Measurements from ENCODE around the gene TAF11L9.
"Not testable (repeated sequence)": the region's sequence is repeated elsewhere in the genome, so short reads cannot be mapped to it uniquely, and the experiment has no call there.

Gene TAF11L9

GRCh38 chr5:17620627-17621026 lies 26.4 kb upstream of the TAF11L9 start:
- no peak overlapping the region for H3K18ac ChIP-seq (ENCODE audit: low read length)
- H2BK5ac ChIP-seq (ENCODE audit: low read depth, low read length, poor library complexity): no peak overlapping the region
- no peak overlapping the region for H2BK12ac ChIP-seq (ENCODE audit: low read length)
- no peak overlapping the region for H3K9ac ChIP-seq (ENCODE audit: low read length)
- no peak overlapping the region for H3K4ac ChIP-seq (ENCODE audit: low read depth, low read length)
- no peak overlapping the region for H2AK5ac ChIP-seq (ENCODE audit: low read length)
- H4K12ac ChIP-seq (ENCODE audit: low read depth, low read length): no peak overlapping the region
- no peak overlapping the region for H3K4me2 ChIP-seq (ENCODE audit: low read length)
- no peaks in the 10 kb centered on the region for H3K4me1 ChIP-seq (ENCODE audit: control insufficient read depth in 1 of 2, insufficient read depth in 2 of 2, low read length in 2 of 2)
- no peak overlapping the region for H3K14ac ChIP-seq (ENCODE audit: low read length)
- H3K27me3 ChIP-seq (ENCODE audit: insufficient read depth, low read length): no peaks in the 10 kb centered on the region
- WGBS (ENCODE audit: extremely low coverage, insufficient coverage, insufficient read length): no CpG with 5 or more reads among the region's 17 CpGs
- H3K27ac ChIP-seq (ENCODE audit: low read depth, low read length): no peak overlapping the region
- H4K91ac ChIP-seq (ENCODE audit: low read depth, low read length): no peak overlapping the region
- no peaks in the 10 kb centered on the region for H3K79me2 ChIP-seq (ENCODE audit: control insufficient read depth, insufficient read depth, low read length, poor library complexity)
- H3K23ac ChIP-seq (ENCODE audit: low read length): no peak overlapping the region
- no peak for DNase-seq
- no peak overlapping the region for H4K8ac ChIP-seq (ENCODE audit: low read depth, low read length)
- no peak overlapping the region for H2BK120ac ChIP-seq (ENCODE audit: insufficient read depth, low read length, poor library complexity)
- no peaks in the 10 kb centered on the region for H3K9me3 ChIP-seq (ENCODE audit: insufficient read depth, low read depth, low read length)
- no peak overlapping the region for H3K4me3 ChIP-seq (ENCODE audit: low read depth, low read length)
- no peaks in the 10 kb centered on the region for H3K36me3 ChIP-seq (ENCODE audit: control insufficient read depth in 1 of 2, insufficient read depth in 2 of 2, low read length in 2 of 2)
- no peak overlapping the region for H2AFZ ChIP-seq (ENCODE audit: insufficient read depth, low read length, poor library complexity)
- no peaks in the 10 kb centered on the region for H3K79me1 ChIP-seq (ENCODE audit: low read length)

GRCh38 chr5:17619354-17619753 lies 25.2 kb upstream of the TAF11L9 start:
- H3K14ac ChIP-seq (ENCODE audit: low read length): no peak overlapping the region
- H3K18ac ChIP-seq (ENCODE audit: low read length): no peak overlapping the region
- no peak for DNase-seq
- H3K36me3 ChIP-seq (ENCODE audit: control insufficient read depth in 1 of 2, insufficient read depth in 2 of 2, low read length in 2 of 2): no peaks in the 10 kb centered on the region
- H3K4me1 ChIP-seq (ENCODE audit: control insufficient read depth in 1 of 2, insufficient read depth in 2 of 2, low read length in 2 of 2): no peaks in the 10 kb centered on the region
- no peak overlapping the region for H2BK12ac ChIP-seq (ENCODE audit: low read length)
- H2BK5ac ChIP-seq (ENCODE audit: low read depth, low read length, poor library complexity): no peak overlapping the region
- H3K79me1 ChIP-seq (ENCODE audit: low read length): no peaks in the 10 kb centered on the region
- no peak overlapping the region for H2AK5ac ChIP-seq (ENCODE audit: low read length)
- H3K9me3 ChIP-seq (ENCODE audit: insufficient read depth, low read depth, low read length): no peaks in the 10 kb centered on the region
- no CpG with 5 or more reads among the region's 3 CpGs for WGBS (ENCODE audit: extremely low coverage, insufficient coverage, insufficient read length)
- no peak overlapping the region for H4K8ac ChIP-seq (ENCODE audit: low read depth, low read length)
- no peak overlapping the region for H4K91ac ChIP-seq (ENCODE audit: low read depth, low read length)
- H3K79me2 ChIP-seq (ENCODE audit: control insufficient read depth, insufficient read depth, low read length, poor library complexity): no peaks in the 10 kb centered on the region
- no peak overlapping the region for H2AFZ ChIP-seq (ENCODE audit: insufficient read depth, low read length, poor library complexity)
- no peak overlapping the region for H3K4me2 ChIP-seq (ENCODE audit: low read length)
- no peak overlapping the region for H3K23ac ChIP-seq (ENCODE audit: low read length)
- H3K4ac ChIP-seq (ENCODE audit: low read depth, low read length): no peak overlapping the region
- no peak overlapping the region for H2BK120ac ChIP-seq (ENCODE audit: insufficient read depth, low read length, poor library complexity)
- H3K27ac ChIP-seq (ENCODE audit: low read depth, low read length): no peak overlapping the region
- H3K27me3 ChIP-seq (ENCODE audit: insufficient read depth, low read length): no peaks in the 10 kb centered on the region
- H4K12ac ChIP-seq (ENCODE audit: low read depth, low read length): no peak overlapping the region
- H3K9ac ChIP-seq (ENCODE audit: low read length): no peak overlapping the region
- no peak overlapping the region for H3K4me3 ChIP-seq (ENCODE audit: low read depth, low read length)

- Histone ChIP-seq H2AFZ (ENCODE audit: insufficient read depth, low read length, poor library complexity) (no peak overlapping the region), H3K27ac (ENCODE audit: low read depth, low read length) (no peak overlapping the region), H3K4me1 (ENCODE audit: control insufficient read depth in 1 of 2, insufficient read depth in 2 of 2, low read length in 2 of 2) (no peaks in the 10 kb centered on the region), H4K91ac (ENCODE audit: low read depth, low read length) (no peak overlapping the region), H4K12ac (ENCODE audit: low read depth, low read length) (no peak overlapping the region), H3K27me3 (ENCODE audit: insufficient read depth, low read length) (no peaks in the 10 kb centered on the region), H2BK120ac (ENCODE audit: insufficient read depth, low read length, poor library complexity) (no peak overlapping the region), H3K9ac (ENCODE audit: low read length) (no peak overlapping the region), H3K18ac (ENCODE audit: low read length) (no peak overlapping the region), H3K23ac (ENCODE audit: low read length) (no peak overlapping the region), H3K4me2 (ENCODE audit: low read length) (no peak overlapping the region), H3K79me2 (ENCODE audit: control insufficient read depth, insufficient read depth, low read length, poor library complexity) (no peaks in the 10 kb centered on the region), H2BK5ac (ENCODE audit: low read depth, low read length, poor library complexity) (no peak overlapping the region), H3K4me3 (ENCODE audit: low read depth, low read length) (no peak overlapping the region), H3K9me3 (ENCODE audit: insufficient read depth, low read depth, low read length) (no peaks in the 10 kb centered on the region), H3K4ac (ENCODE audit: low read depth, low read length) (no peak overlapping the region), H3K36me3 (ENCODE audit: control insufficient read depth in 1 of 2, insufficient read depth in 2 of 2, low read length in 2 of 2) (no peaks in the 10 kb centered on the region), H3K79me1 (ENCODE audit: low read length) (no peaks in the 10 kb centered on the region), H2BK12ac (ENCODE audit: low read length) (no peak overlapping the region), H3K14ac (ENCODE audit: low read length) (no peak overlapping the region), H2AK5ac (ENCODE audit: low read length) (no peak overlapping the region), H4K8ac (ENCODE audit: low read depth, low read length) (no peak overlapping the region)
- no peak for DNase-seq
- no CpG with 5 or more reads among the region's 17 CpGs for WGBS (ENCODE audit: extremely low coverage, insufficient coverage, insufficient read length)
Measured at GRCh38 chr5:17614872-17615605, 20.8 kb upstream of the TAF11L9 start.

GRCh38 chr5:17610092-17610491 lies 15.9 kb upstream of the TAF11L9 start, which contains the start of gene TAF11L12:
TSS of gene TAF11L12 (plus strand) at chr5:17610392.
- H4K12ac ChIP-seq (ENCODE audit: low read depth, low read length); H2AK5ac ChIP-seq (ENCODE audit: low read length); H3K9ac ChIP-seq (ENCODE audit: low read length); H3K27me3 ChIP-seq (ENCODE audit: insufficient read depth, low read length); H2BK120ac ChIP-seq (ENCODE audit: insufficient read depth, low read length, poor library complexity); H2BK5ac ChIP-seq (ENCODE audit: low read depth, low read length, poor library complexity); H3K23ac ChIP-seq (ENCODE audit: low read length); H4K8ac ChIP-seq (ENCODE audit: low read depth, low read length); H3K4me3 ChIP-seq (ENCODE audit: low read depth, low read length); H3K27ac ChIP-seq (ENCODE audit: low read depth, low read length); H3K9me3 ChIP-seq (ENCODE audit: insufficient read depth, low read depth, low read length); H4K91ac ChIP-seq (ENCODE audit: low read depth, low read length); H3K79me2 ChIP-seq (ENCODE audit: control insufficient read depth, insufficient read depth, low read length, poor library complexity); H2AFZ ChIP-seq (ENCODE audit: insufficient read depth, low read length, poor library complexity); H3K14ac ChIP-seq (ENCODE audit: low read length); H3K4me2 ChIP-seq (ENCODE audit: low read length); H3K79me1 ChIP-seq (ENCODE audit: low read length); H3K18ac ChIP-seq (ENCODE audit: low read length); H3K4me1 ChIP-seq (ENCODE audit: control insufficient read depth in 1 of 2, insufficient read depth in 2 of 2, low read length in 2 of 2); DNase-seq; H3K4ac ChIP-seq (ENCODE audit: low read depth, low read length); H2BK12ac ChIP-seq (ENCODE audit: low read length); H3K36me3 ChIP-seq (ENCODE audit: control insufficient read depth in 1 of 2, insufficient read depth in 2 of 2, low read length in 2 of 2): not testable (repeated sequence)
- WGBS (ENCODE audit: extremely low coverage, insufficient coverage, insufficient read length): no CpG with 5 or more reads among the region's 2 CpGs
